ENCODE measurements around the gene LUZP2.

Gene LUZP2

GRCh38 chr11:24925091-24925490, 428.2 kb downstream of the LUZP2 start:
- Histone ChIP-seq H3K27ac (ENCODE audit: low read depth, low read length) (no peak overlapping the region), H3K9me2 (replicated peaks; ENCODE audit: control insufficient read depth, low read length) (no peaks in the 10 kb centered on the region), H3K9me3 (ENCODE audit: control insufficient read depth, insufficient read depth, low read length) (no peaks in the 10 kb centered on the region), H4K20me1 (ENCODE audit: control insufficient read depth, insufficient read depth, low read depth, low read length) (no peaks in the 10 kb centered on the region), H3K79me2 (ENCODE audit: control insufficient read depth, low read length) (no peaks in the 10 kb centered on the region), H3K36me3 (ENCODE audit: control insufficient read depth, low read length) (no peaks in the 10 kb centered on the region), H3F3A (ENCODE audit: control insufficient read depth, insufficient read depth) (no peaks in the 10 kb centered on the region), H3K4me1 (ENCODE audit: control insufficient read depth, low read length) (no peaks in the 10 kb centered on the region), H3K4me2 (ENCODE audit: low read length) (no peak overlapping the region), H3K27me3 (ENCODE audit: control insufficient read depth, low read length) (no peaks in the 10 kb centered on the region), H3K4me3 (ENCODE audit: low read length) (no peak overlapping the region)
- no peak for TF ChIP-seq EZH2phosphoT487 (IDR thresholded peaks at IDR 0.05; ENCODE audit: borderline replicate concordance, low read length)
- no peak for TF ChIP-seq CTCF (IDR thresholded peaks at IDR 0.05; ENCODE audit: low read depth, low read length, poor library complexity, severe bottlenecking)

GRCh38 chr11:24932110-24933000, 435.5 kb downstream of the LUZP2 start:
- Histone ChIP-seq H4K20me1 (ENCODE audit: control insufficient read depth, insufficient read depth, low read depth, low read length) (no peaks in the 10 kb centered on the region), H3K4me1 (ENCODE audit: control insufficient read depth, low read length) (no peaks in the 10 kb centered on the region), H3F3A (ENCODE audit: control insufficient read depth, insufficient read depth) (no peaks in the 10 kb centered on the region), H3K4me2 (ENCODE audit: low read length) (no peak overlapping the region), H3K9me2 (replicated peaks; ENCODE audit: control insufficient read depth, low read length) (no peaks in the 10 kb centered on the region), H3K27me3 (ENCODE audit: control insufficient read depth, low read length) (no peaks in the 10 kb centered on the region), H3K9me3 (ENCODE audit: control insufficient read depth, insufficient read depth, low read length) (no peaks in the 10 kb centered on the region), H3K36me3 (ENCODE audit: control insufficient read depth, low read length) (no peaks in the 10 kb centered on the region), H3K4me3 (ENCODE audit: low read length) (no peak overlapping the region), H3K79me2 (ENCODE audit: control insufficient read depth, low read length) (no peaks in the 10 kb centered on the region), H3K27ac (ENCODE audit: low read depth, low read length) (no peak overlapping the region)
- TF ChIP-seq EZH2phosphoT487 (IDR thresholded peaks at IDR 0.05; ENCODE audit: borderline replicate concordance, low read length) (no peak), CTCF (IDR thresholded peaks at IDR 0.05; ENCODE audit: low read depth, low read length, poor library complexity, severe bottlenecking) (no peak)

GRCh38 chr11:24934733-24935439, 438.0 kb downstream of the LUZP2 start:
- no peaks in the 10 kb centered on the region for H3K79me2 ChIP-seq (ENCODE audit: control insufficient read depth, low read length)
- H3K27ac ChIP-seq (ENCODE audit: low read depth, low read length), result no peak overlapping the region
- no peaks in the 10 kb centered on the region for H3K9me2 ChIP-seq (replicated peaks; ENCODE audit: control insufficient read depth, low read length)
- no peaks in the 10 kb centered on the region for H3K36me3 ChIP-seq (ENCODE audit: control insufficient read depth, low read length)
- H3K27me3 ChIP-seq (ENCODE audit: control insufficient read depth, low read length), result no peaks in the 10 kb centered on the region
- H3K4me3 ChIP-seq (ENCODE audit: low read length), result no peak overlapping the region
- H3K4me1 ChIP-seq (ENCODE audit: control insufficient read depth, low read length), result no peaks in the 10 kb centered on the region
- no peaks in the 10 kb centered on the region for H4K20me1 ChIP-seq (ENCODE audit: control insufficient read depth, insufficient read depth, low read depth, low read length)
- H3K9me3 ChIP-seq (ENCODE audit: control insufficient read depth, insufficient read depth, low read length), result no peaks in the 10 kb centered on the region
- H3K4me2 ChIP-seq (ENCODE audit: low read length), result no peak overlapping the region
- TF ChIP-seq EZH2phosphoT487 (IDR thresholded peaks at IDR 0.05; ENCODE audit: borderline replicate concordance, low read length) (no peak), CTCF (IDR thresholded peaks at IDR 0.05; ENCODE audit: low read depth, low read length, poor library complexity, severe bottlenecking) (no peak)
- no peaks in the 10 kb centered on the region for H3F3A ChIP-seq (ENCODE audit: control insufficient read depth, insufficient read depth)

All from DOHH2 (cell line).